MCF 10A (cell line): ENCODE data around the gene CARD8. TPM values are rescaled to one million over a fixed set of nuclear protein-coding genes. Genes with fewer than 3 reads are reported as not detected.

ENCODE experiments used
- BruUV-seq: library from RNA; stranded (reverse); fragments of 400-500 nt; replicated peaks from 2 replicates; lab custom pipeline; 2021; lab: Mats Ljungman, UMichigan
- CTCF ChIA-PET: fragments of 300-600 bp; sonication (Branson Sonifier 250); formaldehyde crosslinking; extraction: SDS; loops from one replicate; lab custom pipeline; 2021; ENCODE audit warnings: antibody characterized with exemption, inconsistent platforms; lab: Yijun Ruan, JAX
- POLR2A ChIA-PET: fragments of 300-600, 350-650 bp; sonication (Branson Sonifier 250); formaldehyde crosslinking; extraction: SDS; loops from one replicate; lab custom pipeline; 2020; ENCODE audit warnings: antibody characterized with exemption, inconsistent platforms; lab: Yijun Ruan, JAX
- DNase-seq: peaks from one replicate; pipeline ENCODE4 v3.0.0-alpha.2; 2018; ENCODE audit not compliant: unreplicated experiment
- H3K27ac Mint-ChIP-seq: one replicate; pipeline ENCODE4 v1.8.0; 2022; ENCODE audit warnings: mild to moderate bottlenecking, low read depth, mixed read lengths; ENCODE audit not compliant: unreplicated experiment
- H3K27me3 Mint-ChIP-seq: one replicate; pipeline ENCODE4 v1.8.0; 2022; ENCODE audit warnings: mixed read lengths; ENCODE audit not compliant: insufficient read depth, unreplicated experiment
- H3K36me3 Mint-ChIP-seq: one replicate; pipeline ENCODE4 v1.8.0; 2022; ENCODE audit warnings: mild to moderate bottlenecking, moderate library complexity, mixed read lengths; ENCODE audit not compliant: insufficient read depth, unreplicated experiment
- H3K4me1 Mint-ChIP-seq: one replicate; pipeline ENCODE4 v1.8.0; 2022; ENCODE audit warnings: mixed read lengths; ENCODE audit not compliant: insufficient read depth, unreplicated experiment
- H3K4me3 Mint-ChIP-seq: one replicate; pipeline ENCODE4 v1.8.0; 2022; ENCODE audit warnings: mild to moderate bottlenecking, moderate library complexity, mixed read lengths; ENCODE audit not compliant: unreplicated experiment
- H3K9me3 Mint-ChIP-seq: one replicate; pipeline ENCODE4 v1.8.0; 2022; ENCODE audit warnings: mixed read lengths; ENCODE audit not compliant: unreplicated experiment
- CTCF ChIP-seq: fragments of 200-600 bp; IDR thresholded peaks from one replicate; pipeline ENCODE4 v1.8.0; 2022; ENCODE audit warnings: antibody characterized with exemption, mild to moderate bottlenecking; ENCODE audit not compliant: unreplicated experiment
- intact Hi-C: fragments of 100-400 bp; cut with micrococcal nuclease; formaldehyde crosslinking; loops from 2 replicates; pipeline ENCODE4 v1.14.1; 2022
- total RNA-seq: library from RNA; stranded (reverse); gene quantifications from 2 replicates; pipeline ENCODE4 v1.2.3, GENCODE V29; 2022

Gene CARD8
- total RNA-seq, 1 experiment from 2014 or later: 16.0 TPM

GRCh38 chr19:48194844-48195830 is 60.6 kb downstream of the CARD8 start:
- Mint-ChIP-seq H3K9me3 (no peaks in the 10 kb centered on the region), H3K4me1 (no peaks in the 10 kb centered on the region), H3K27me3 (no peaks in the 10 kb centered on the region), H3K4me3 (no peak overlapping the region), H3K27ac (no peak overlapping the region), H3K36me3 (peaks cover 6% of the 10 kb centered on the region)
- POLR2A ChIA-PET: interaction anchor here (0.6 to 1.6 kb wide), 2 partner anchors 9 to 78 kb away, joined by 4 to 5 read pairs; no protein-coding TSS in a partner anchor
- no peak for DNase-seq
- no peak for TF ChIP-seq CTCF
- intact Hi-C loops: no loop called here
- CTCF ChIA-PET: interaction anchor here (0.6 to 1.1 kb wide), 5 partner anchors 8 to 230 kb away, joined by 3 to 5 read pairs (median 3); no protein-coding TSS in a partner anchor
- no TSS peak for BruUV-seq

GRCh38 chr19:48194041-48194843 is 61.5 kb downstream of the CARD8 start:
- CTCF ChIA-PET: interaction anchor here (0.6 to 1.1 kb wide), 3 partner anchors 9 to 14 kb away, joined by 3 to 5 read pairs (median 4); no protein-coding TSS in a partner anchor

GRCh38 chr19:48192750-48193149 is 63.0 kb downstream of the CARD8 start:
- Mint-ChIP-seq H3K9me3 (no peaks in the 10 kb centered on the region), H3K4me3 (no peak overlapping the region), H3K4me1 (no peaks in the 10 kb centered on the region), H3K36me3 (peaks cover 15% of the 10 kb centered on the region), H3K27ac (peak overlapping the region; percentile 46), H3K27me3 (no peaks in the 10 kb centered on the region)
- POLR2A ChIA-PET: no interaction called here
- CTCF ChIA-PET: no interaction called here
- intact Hi-C loops: no loop called here
- DNase-seq: no peak
- no TSS peak for BruUV-seq
- TF ChIP-seq CTCF: no peak

More at GRCh38 chr19:48194041-48194843, 61.5 kb downstream of the CARD8 start:
- Mint-ChIP-seq H3K27ac (no peak overlapping the region), H3K9me3 (no peaks in the 10 kb centered on the region), H3K4me1 (no peaks in the 10 kb centered on the region), H3K27me3 (no peaks in the 10 kb centered on the region), H3K4me3 (no peak overlapping the region), H3K36me3 (peaks cover 6% of the 10 kb centered on the region)
- no TSS peak for BruUV-seq
- POLR2A ChIA-PET: interaction anchor here (1.6 kb wide), 1 partner anchor 10 kb away, joined by 5 read pairs; no protein-coding TSS in a partner anchor
- peak; percentile 27 for DNase-seq
- peak; percentile 23 for TF ChIP-seq CTCF
- intact Hi-C loops: no loop called here
